Activated CD8-positive, alpha-beta memory T cell treated with anti-CD3 and anti-CD28 coated beads, Interleukin-2, amount 50 U/mL, for 24 hours (primary cell): ENCODE results near the gene IRF2.

Source experiments
- DNase-seq: peaks from one replicate; pipeline ENCODE4 v3.0.0-alpha.2; 2020; ENCODE audit errors: extremely low read depth

Gene IRF2

DNA sequence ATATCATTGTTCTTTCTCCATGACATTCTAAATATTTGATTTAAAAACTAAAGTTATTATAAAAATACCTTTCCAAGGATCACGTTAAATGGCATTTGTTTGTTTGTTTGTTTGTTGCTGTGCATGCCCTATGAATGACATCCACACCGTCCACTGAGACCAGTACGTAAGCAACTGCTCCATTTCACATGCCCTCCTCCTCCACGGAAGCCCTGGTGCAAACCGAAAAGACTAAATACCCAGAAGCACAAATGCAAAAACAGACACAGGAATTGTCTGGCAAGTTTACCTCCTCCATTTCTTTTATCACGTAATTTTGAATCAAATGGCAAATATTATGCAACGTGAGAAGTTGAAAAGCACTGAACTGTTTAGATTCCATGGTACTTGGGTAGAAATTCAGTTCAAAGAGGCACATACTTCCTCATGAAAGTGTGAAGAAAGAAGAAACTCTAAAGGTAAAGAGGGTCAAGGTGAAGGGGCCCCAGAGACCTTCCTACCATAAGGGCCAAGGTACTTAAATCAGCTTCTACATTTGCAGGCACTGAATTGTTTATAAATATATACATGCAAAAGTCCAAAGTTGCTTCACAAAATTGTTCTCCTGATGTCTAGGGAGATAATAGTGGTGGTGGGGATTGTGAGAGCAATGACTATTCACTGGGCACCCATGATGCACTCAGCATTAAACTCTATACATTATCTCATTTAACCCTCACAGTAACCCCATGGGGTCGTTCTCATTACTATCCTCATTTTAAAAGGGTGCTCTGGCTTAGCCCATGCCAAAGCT is 23.4 kb downstream of the IRF2 start:
- DNase-seq: no peak

DNA sequence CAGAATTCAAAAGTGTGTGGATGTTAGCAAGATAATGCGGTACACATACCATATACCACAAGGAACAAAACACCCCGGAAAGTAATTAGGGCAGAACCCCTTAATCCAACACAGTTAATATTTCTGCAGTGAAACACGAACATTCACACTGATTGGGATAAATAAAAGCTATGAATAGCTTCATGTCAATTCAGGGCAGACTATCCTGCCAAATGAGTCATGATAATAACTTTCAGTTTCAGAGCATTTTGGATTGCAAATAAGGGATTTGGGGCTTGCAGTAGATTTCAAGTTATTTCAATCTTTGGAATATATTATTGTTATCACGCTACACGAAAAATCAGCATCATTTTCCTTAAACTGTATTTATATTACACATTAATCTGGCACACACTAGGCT is 24.3 kb downstream of the IRF2 start:
- no peak for DNase-seq

DNA sequence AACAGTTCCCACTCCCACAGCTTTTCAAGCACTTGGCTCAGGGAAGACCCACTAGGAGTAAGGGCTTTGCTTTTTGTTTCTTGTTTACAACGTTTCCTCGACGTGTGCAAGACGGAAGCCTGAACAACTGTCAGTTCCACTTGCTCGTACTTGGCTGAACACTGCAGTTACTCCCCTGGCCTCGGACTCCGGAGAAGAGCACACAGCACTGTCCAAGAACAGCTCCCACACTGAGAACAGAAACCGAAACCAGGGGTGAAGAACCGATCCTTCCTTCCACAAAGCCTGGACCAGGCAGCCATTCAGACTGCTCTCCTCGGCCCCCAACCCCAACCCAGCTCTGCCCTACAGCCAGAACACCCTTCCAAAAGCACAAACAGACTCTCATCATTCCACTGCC is 25.5 kb downstream of the IRF2 start:
- no peak for DNase-seq

DNA sequence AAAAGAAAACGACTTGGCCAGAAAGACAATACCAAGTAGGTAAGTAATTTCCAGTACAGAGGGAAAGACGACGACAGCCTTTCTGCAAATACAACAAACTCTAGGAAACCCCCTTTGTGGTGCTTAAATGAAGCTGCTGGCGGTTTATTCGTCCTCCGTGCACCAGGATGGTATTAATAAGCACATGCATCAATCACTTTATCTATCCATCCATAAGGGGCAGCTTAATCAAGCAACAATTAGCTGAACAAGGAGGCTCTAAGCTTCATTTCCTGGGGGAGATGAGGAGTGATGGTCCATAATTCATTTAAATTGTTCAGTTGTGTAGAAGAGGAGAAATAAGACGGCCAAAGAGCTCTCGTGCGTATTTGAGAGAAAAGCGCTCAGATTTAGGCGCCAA is 26.2 kb downstream of the IRF2 start:
- DNase-seq: no peak

DNA sequence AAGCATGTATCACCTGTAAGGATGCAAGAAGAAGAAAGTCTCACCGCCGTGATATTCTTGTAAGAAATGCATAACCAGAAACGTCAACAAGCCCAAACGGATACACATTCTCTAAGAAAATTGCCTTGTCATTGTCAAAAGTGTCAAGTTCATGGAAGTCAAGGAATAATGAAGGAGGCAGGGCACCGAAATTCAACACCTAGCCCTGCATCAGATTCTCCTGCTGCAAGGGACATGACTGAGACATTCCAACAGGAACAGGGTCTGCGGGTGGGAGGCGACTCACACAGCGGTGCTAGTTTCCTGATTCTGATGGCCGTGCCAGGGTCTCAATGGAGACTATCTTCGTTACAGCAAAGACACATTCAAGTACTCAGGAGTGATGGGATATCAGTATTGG is 26.7 kb downstream of the IRF2 start:
- no peak for DNase-seq

DNA sequence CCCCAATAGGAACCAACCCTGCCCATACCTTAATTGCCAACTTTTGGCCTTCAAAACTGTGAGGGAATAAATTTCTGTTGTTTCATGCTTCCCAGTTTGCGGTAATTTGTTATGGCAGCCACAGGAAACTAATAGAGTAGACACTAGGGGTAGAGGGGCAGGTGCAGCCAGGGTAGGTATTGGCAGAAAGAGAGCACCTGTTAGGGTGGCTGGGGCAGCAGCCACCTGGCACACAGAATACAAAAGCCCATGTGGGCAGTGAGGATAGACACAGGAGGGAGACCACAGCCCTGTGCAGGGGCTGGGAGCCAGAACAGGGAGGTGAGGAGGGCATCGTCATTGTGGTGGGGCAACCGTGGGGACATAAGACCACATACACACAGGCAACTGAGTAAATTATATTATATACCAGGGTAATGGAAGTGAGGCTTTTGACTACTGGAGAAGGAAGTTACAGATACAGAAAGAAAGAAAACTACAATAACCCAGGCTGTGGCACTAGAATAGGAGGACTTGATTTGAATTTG is 28.2 kb downstream of the IRF2 start:
- no peak for DNase-seq

DNA sequence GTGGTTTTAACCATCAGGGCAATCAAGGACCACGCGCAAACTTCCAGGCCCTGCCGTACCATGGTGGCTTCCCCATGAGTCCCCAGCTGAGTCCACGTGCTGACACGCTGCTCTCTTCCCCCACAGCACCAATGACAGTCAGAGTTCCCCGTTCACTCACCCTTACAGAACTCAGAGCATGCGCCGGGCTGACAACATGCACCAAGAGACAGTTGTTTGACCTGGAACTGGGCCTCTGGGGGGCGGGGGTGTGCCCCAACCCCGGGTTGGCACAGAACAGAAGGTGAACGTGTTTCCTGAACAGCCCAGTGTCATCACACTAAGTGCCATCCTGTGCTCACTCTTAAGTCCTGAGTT is 29.4 kb downstream of the IRF2 start:
- no peak for DNase-seq

DNA sequence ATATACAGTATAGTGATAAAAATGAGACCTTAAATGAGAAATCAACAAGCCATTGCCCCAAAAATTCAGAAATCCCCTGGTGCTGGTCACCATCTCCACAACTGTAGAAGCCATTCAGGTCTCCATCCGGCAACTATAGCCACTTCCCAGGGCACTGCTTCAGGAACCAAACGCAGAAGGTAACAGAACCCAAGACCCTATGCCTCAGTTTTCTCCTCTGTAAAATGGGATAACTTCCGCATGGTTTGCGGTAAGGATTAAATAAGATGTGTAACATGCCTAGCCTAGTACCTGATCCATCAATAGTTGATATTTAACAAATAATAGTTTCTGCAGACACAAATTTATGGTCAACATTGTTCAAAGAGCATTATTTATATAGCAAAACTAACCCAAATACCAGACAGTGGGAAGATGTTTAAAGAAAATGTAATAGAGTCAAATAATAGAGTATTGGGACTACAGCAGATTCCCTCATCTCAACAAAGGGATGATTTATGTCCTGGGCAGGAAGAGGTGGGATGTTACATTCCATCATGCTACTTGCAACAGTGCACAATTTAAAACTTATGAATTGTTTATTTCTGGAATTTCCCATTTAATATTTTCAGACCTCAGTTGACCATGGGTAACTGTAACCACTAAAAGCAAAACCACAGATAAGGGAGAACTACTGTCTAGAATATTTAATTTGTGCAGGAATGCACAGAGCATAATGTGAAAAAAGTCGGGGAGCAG is 30.0 kb downstream of the IRF2 start:
- no peak for DNase-seq

DNA sequence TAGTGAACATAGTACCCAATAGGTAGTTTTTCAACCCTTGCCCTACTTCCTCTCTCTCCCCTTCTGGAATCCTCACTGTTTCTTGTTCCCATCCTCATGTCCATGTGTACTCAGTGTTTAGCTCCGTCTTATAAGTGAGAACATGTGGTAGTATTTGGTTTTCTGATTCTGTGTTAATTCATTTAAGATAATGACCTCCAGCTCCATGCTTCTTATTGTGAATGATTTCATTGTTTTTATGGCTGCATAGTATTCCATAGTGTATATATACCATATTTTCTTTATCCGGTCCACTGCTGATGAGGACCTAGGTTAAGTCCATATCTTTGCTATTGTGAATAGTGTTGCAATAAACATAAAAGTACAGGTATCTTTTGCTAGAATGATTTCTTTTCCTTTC is 31.0 kb downstream of the IRF2 start:
- no peak for DNase-seq

DNA sequence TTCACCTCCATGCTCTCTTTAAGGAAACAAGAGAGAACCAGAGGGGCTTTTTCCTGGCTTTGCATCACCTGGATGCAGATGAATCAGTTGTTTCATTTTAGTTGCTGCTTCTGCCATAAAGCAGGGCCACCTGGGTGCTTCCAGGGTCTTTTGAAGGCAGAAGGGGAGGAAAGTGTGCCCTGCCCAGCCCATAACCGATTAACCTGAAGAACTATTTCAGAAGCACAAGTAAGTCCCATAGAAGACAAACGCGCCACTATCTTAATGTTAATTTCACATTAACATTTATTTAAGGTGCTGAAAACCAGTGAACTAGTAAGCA is 32.1 kb downstream of the IRF2 start:
- no peak for DNase-seq

DNA sequence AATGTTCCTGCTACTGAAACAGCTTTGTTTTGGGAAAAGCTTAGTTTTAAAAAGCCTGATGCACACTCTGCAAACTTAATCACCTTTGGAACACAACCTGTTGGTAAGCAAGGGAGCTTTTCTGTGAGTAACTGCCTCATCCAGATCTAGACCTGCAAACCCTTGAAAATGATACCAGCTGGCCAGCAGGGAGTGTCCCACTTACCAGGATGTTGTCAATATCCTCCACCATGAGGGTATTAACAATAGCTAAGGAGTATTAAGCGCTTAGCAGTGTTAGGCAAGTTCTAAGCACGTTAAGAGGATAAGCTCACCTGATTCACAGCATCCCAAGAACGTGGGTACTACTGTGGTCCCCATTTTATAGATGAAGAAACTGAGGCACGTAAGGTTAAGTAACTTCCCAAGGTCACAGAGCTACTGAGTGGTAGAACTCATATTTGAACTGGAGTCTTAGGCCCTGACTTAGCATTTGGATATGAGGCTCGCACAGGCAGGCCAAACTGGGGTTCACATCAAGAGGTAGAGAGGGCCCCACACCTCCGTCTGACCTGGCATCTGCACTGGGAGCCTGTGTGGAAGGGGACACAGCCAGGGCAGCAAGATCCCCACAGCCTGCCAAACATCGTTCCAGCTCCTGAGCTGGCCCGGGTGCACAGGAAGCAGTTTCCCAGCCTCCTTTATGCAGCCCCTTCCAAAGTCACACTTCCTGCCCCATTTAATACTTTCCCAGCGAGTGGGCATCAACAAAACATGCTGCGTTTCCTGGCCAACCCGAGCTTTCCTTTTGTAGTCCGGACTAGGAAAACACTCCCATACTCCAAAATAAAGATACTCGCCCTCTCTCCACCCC is 32.7 kb downstream of the IRF2 start:
- no peak for DNase-seq

DNA sequence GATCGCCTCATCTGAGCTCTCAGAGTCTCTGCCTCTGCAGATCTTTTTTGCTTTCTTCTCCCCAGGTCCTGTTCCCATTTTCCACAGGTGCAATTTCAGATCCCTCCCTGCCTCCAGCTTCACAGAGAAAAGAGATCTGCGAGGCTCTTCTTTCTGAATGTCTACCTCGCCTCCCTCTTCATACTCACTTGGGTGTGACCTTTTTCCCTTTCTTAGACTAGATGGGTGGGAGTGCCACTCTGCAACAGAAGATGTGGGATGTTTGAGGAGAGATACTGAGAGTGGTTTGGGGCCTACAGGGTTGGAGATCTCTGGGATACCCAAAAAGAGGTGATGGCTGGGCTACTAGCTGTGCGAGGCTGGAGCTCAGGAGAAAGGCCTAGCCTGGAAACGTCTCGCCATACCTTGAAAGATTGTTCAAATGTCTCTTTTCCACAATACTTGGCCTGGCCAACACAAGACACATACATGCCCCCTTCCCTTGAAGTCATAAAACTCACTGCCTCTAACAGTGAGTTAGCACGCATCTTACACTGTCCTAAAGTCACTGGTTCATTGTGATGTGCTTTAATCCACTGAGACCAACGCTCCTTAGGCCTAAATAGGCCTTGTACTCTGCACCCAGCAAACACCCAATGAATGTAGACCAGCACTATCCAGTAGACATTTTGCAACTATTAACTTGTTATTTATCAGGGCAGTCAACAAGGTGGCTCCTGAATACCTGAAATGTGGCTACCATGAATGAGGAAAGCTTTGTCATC is 33.6 kb downstream of the IRF2 start:
- DNase-seq: no peak

DNA sequence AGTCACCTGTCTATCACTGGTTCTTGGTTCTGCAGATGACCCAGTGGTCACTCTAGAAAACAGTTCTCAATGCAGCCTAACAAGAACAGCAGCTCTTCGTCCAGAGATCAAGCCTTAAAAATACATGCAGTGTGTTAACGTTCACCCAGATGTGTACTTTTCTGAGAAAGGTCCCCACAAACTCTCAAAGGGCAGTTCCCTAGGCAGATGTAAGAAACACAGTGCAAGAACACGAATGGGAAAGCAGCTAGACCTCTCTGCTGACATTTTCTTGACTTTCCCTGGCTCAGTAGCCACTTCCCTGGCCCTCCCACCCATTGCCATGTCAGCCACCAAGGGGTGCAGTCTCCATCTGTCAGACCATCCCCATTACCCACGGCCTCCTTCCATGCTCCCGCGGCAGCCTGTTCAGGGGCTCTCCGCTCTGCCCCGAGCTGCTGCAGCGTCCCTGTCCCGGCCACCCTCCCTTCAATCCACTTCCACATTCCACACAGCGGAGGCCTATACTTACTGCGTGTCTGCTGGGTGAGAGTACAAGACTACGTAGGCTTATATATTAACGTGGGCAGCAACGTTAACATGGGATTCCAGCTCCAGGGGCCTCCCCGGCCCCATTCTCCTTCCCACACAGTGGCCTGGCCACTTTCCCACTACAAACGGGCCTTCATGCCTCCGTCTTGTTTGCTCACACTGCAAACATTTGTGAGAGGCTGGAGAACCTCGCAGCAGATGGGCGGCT is 34.3 kb downstream of the IRF2 start:
- no peak for DNase-seq

DNA sequence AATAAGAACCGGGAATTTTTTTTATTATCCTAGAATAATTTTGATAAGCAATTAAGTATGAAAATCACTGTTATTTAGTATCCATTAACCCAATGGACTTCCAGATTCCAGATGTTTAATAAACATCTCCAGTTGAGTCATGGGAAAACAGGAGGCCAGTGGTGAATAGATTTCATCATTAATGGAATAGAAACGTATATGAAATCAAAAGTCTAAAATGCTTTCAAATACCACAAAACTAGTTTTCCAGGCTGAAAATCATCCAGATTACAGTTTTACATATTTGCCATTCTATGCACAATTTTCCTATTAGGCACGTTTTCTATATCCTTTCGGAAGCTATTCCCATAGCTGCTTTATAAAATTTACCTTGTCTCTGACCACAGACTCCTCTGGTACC is 35.0 kb downstream of the IRF2 start:
- no peak for DNase-seq

DNA sequence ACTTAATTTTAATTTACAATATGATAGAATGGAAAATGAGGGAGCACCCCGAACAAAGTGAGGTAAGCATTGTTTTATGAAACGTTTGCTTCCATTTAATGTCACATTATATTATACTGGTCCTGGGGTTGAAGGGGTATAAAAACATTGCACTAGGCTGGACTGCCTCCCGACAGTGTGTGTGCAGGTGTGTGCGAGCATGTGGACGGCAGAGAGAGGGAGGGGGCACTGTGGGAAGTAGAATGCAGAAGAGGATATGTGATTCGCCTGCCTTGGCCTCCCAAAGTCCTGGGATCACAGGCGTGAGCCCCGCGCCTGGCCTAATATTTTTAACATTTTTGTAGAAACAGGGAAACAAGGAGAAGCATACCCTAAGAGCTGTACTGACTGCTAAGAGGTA is 36.0 kb downstream of the IRF2 start:
- no peak for DNase-seq

DNA sequence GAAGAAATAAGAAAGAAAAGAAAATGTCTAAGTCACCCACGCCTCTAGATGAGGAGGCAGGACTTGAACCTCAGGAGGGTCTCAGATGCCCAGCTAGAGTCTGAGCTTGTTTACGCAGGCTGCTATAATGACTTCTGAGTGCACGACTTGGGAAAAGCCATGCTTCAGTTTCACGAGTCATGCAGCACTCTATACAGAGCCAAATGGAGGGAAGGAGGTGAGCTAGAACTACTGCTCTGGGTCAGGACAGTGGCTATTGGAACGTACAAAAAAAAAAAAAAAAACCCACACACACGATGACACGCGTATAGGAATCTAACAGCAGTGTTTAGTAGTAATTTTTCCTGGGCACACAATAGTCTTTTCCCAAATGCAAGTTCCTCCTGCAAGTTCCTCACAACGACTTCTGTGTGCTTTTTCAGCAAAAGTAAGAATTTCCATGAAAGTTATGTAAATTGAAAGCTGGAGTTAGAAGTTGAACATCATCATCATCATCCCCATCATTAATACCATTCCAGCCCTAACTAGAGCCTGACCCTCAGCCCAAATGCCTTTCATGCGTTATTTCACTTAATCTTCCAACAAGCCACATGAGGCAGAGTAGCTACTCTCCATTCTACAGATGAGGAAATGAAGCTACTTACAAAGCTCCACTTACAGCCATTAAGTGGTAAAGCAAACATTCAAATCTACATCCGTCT is 36.6 kb downstream of the IRF2 start:
- DNase-seq: no peak

DNA sequence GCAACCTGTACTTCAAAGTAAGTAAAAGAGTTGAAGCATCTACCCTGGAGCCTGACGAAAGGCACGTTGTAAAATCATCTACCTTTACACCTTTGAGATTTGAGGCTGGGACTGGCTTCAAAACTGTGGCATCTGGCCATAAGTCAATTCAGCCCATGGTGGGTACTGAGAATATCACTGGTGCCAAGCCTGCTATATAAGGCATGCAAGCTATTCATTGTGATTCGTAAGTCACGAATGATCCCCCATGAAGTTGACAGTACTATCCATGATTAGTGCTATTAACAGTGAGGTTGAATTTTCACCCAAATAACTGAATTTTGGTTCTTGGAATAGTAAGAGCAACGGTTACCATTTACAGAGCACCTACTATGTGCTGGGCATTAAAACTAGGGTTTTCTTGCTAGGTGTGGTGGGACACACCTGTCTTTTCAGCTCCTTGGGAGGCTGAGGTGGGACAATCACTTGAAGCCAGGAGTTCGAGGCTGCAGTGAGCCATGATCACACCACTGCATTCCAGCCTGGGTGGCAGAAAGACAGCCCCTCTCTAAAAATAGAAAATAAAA is 39.8 kb downstream of the IRF2 start:
- DNase-seq: no peak

DNA sequence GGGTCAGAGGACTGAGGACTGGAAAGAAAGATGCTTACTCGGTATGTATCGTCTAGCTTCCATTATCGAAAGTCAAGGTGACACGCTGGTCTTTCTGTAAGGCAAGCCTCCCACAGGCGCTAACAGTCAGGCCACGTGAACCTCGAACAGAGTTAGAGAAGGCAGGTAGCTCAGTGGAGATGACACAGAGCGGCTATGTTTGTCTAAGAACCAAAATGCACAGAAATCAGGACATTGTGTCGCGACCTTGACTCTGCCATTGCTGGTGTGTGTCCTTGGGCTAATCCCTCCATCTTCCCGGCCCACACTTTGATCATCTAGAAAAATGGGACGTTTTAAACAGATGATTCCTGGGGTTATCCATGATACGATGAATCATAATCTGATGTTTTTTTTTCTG is 40.3 kb downstream of the IRF2 start:
- DNase-seq: no peak

DNA sequence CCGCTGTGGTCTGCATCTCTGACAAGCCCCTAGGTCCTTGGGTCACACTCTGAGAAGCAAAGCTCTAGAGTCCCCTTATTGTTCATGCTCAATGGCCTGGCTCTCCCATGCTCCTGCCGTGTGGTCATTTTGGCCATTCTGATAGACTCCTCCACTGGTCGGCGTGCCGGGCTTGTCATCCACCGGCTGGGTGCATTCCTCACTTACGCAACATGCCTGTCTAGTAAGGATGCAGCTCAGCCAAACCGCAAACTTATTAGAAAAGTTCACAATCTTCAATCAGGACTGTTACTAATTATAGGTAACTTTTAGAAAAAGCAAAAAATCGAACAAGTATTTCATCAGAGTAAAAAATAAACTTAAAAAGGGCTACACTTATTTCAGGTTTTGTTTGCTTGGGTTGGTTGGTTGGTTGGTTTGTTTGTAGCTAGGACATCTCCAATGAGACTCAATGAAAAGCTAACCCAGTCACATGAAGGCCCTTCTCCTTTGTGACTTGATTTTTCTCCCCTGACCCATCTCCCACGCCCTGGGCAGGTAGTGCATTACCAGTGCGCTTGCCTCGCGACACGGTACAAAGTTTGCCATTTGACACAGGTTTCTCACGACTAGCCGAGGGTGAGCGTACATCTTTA is 41.0 kb downstream of the IRF2 start:
- DNase-seq: no peak
